ENCODE measurements around the gene NEK1. TPM values are rescaled to one million over a fixed set of nuclear protein-coding genes. Genes with fewer than 3 reads are reported as not detected.

Gene NEK1
- total and polyA plus RNA-seq, 2 experiments from 2014 or later: 9.3 to 19.5 TPM

DNA sequence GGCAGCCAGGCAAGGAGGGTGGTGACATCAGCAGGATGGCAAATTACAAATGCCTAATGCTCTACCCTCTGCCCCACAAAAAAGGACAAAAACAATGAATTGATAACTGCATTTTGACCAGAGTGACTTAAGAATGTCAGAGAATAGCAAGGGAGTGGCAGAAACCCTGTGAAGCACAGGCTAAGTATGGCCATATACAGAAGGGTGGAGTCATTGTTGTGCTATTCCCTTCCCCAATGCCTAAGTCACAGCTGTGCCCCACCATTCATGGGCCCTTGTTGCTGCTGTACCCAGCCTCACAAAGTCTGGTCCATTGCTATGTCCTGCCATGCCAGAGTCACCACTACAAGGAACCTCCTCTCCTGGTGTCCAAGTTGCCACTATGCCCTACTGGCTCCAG is 123.1 kb downstream of the NEK1 start:
- Histone ChIP-seq H3K4me2 (no peak overlapping the region), H3K4me3 (no peak overlapping the region), H3K27ac (ENCODE audit: low read depth) (no peak overlapping the region), H3K27me3 (ENCODE audit: insufficient read depth) (no peaks in the 10 kb centered on the region), H3K79me2 (replicated peaks; ENCODE audit: insufficient read depth) (no peaks in the 10 kb centered on the region), H3K9me2 (ENCODE audit: insufficient read depth) (no peaks in the 10 kb centered on the region), H2AFZ (no peak overlapping the region), H3F3A (replicated peaks; ENCODE audit: low read depth) (no peaks in the 10 kb centered on the region), H3K4me1 (ENCODE audit: insufficient read depth) (no peaks in the 10 kb centered on the region), H3K36me3 (ENCODE audit: insufficient read depth) (no peaks in the 10 kb centered on the region), H4K20me1 (replicated peaks; ENCODE audit: insufficient read depth) (no peaks in the 10 kb centered on the region)
- H3K27me3 Mint-ChIP-seq (ENCODE audit: insufficient read depth, low read depth, poor library complexity): no peaks in the 10 kb centered on the region
- H3K4me3 Mint-ChIP-seq: no peak overlapping the region
- ATAC-seq (no peak), DNase-seq (ENCODE audit: low spot score) (no peak)
- no peaks in the 10 kb centered on the region for H3K4me1 Mint-ChIP-seq
- no peak for TF ChIP-seq EZH2 (IDR thresholded peaks at IDR 0.05; ENCODE audit: low read depth, unreplicated experiment)
- no peak for TF ChIP-seq JUNB (IDR thresholded peaks at IDR 0.05; ENCODE audit: unreplicated experiment)
- no peak for TF ChIP-seq POLR2AphosphoS5 (IDR thresholded peaks at IDR 0.05; ENCODE audit: low read depth)
- TF ChIP-seq CREB1 (CRISPR knock-in tag; IDR thresholded peaks at IDR 0.05; ENCODE audit: low read depth): no peak
- H3K27ac Mint-ChIP-seq: no peak overlapping the region
- H3K36me3 Mint-ChIP-seq (ENCODE audit: low read depth): peaks cover 24% of the 10 kb centered on the region
- peaks cover 6% of the 10 kb centered on the region; the same call in 2 of the 3 replicates for H3K9me3 Mint-ChIP-seq

DNA sequence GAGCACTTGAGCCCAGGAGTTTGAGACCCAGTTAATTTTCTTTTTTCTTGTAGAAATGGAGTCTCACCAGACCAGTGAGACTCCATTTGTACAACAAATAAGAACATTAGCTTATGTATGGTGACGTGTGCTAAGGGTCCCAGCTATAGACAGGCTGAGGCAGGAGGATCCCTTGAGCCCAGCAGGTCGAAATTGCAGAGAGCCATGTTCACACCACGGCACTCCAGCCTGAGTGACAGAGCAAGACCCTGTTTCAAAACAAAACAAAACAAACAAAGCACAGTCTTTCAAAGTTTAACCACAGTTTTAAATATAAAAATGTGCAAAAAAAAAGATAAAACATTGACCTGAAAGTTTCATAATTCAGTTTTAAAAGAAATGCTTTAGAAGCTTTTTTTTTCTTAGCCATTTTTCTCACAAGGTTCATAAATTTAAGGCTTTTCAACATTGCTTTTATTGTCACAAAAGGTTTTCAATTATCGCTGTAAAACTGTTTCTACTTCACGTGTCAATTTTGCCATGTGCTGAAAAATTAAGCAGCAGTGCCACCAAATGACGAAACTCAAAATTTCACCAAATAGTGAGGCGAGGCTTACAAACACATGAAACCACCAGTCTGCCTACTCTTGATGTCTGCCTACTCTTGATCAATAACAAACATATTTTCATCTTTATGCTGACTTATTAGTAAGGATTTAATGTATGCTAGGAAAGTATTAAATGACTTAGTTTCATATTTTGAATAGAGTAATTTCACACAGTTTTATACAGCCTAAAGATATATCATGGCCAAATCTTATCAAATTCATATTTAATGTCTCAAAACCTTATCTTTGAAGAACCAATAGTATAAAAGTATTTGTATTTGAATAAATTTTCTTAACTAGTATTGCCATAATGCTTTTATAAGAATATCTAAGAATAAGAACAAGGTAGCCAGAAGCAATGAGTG is 126.3 kb downstream of the NEK1 start:
- Histone ChIP-seq H4K20me1 (replicated peaks; ENCODE audit: insufficient read depth) (no peaks in the 10 kb centered on the region), H3K27me3 (ENCODE audit: insufficient read depth) (no peaks in the 10 kb centered on the region), H3K36me3 (ENCODE audit: insufficient read depth) (no peaks in the 10 kb centered on the region), H3K9me2 (ENCODE audit: insufficient read depth) (no peaks in the 10 kb centered on the region), H3K4me1 (ENCODE audit: insufficient read depth) (no peaks in the 10 kb centered on the region), H3K4me2 (no peak overlapping the region), H3F3A (replicated peaks; ENCODE audit: low read depth) (no peaks in the 10 kb centered on the region), H3K79me2 (replicated peaks; ENCODE audit: insufficient read depth) (no peaks in the 10 kb centered on the region), H3K4me3 (no peak overlapping the region), H3K27ac (ENCODE audit: low read depth) (no peak overlapping the region), H2AFZ (no peak overlapping the region)
- H3K27me3 Mint-ChIP-seq (ENCODE audit: insufficient read depth, low read depth, poor library complexity): no peaks in the 10 kb centered on the region
- H3K27ac Mint-ChIP-seq: no peak overlapping the region
- no peaks in the 10 kb centered on the region for H3K4me1 Mint-ChIP-seq
- H3K9me3 Mint-ChIP-seq: peaks cover 6% of the 10 kb centered on the region; the same call in 2 of the 3 replicates
- H3K36me3 Mint-ChIP-seq (ENCODE audit: low read depth): peaks cover 19% of the 10 kb centered on the region
- no peak overlapping the region for H3K4me3 Mint-ChIP-seq
- DNase-seq (ENCODE audit: low spot score): peak; percentile 66
- ATAC-seq: peak; percentile 62
- TF ChIP-seq ZNF331 (CRISPR knock-in tag; IDR thresholded peaks at IDR 0.05; ENCODE audit: low read depth) (no peak), NANOG (IDR thresholded peaks at IDR 0.05; ENCODE audit: borderline replicate concordance) (no peak)
- TF ChIP-seq, protein P1, sequence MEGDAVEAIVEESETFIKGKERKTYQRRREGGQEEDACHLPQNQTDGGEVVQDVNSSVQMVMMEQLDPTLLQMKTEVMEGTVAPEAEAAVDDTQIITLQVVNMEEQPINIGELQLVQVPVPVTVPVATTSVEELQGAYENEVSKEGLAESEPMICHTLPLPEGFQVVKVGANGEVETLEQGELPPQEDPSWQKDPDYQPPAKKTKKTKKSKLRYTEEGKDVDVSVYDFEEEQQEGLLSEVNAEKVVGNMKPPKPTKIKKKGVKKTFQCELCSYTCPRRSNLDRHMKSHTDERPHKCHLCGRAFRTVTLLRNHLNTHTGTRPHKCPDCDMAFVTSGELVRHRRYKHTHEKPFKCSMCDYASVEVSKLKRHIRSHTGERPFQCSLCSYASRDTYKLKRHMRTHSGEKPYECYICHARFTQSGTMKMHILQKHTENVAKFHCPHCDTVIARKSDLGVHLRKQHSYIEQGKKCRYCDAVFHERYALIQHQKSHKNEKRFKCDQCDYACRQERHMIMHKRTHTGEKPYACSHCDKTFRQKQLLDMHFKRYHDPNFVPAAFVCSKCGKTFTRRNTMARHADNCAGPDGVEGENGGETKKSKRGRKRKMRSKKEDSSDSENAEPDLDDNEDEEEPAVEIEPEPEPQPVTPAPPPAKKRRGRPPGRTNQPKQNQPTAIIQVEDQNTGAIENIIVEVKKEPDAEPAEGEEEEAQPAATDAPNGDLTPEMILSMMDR (conservative IDR thresholded peaks at IDR 0.05; ENCODE audit: low read depth in 2 of 2): peak; percentile 62 to 81

DNA sequence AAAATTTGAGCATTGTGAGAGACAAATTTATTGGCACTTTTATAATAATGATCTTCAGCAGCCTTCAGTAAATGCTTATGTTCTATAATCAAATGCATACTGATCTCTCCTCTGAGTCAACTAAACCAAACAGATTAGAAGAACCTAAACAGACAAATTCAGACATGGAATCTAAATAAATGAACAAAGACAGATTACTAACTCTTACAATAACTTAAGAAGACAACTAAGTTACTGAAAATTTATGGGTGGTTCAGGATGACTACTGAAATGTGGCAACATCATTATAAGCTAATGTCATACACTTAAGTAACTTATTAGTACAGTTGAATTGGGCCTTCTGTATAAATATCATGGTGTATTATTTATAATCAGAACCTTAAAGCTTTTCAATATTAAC is 127.3 kb downstream of the NEK1 start:
- Mint-ChIP-seq H3K9me3 (peaks cover under 1% of the 10 kb centered on the region; the same call in 2 of the 3 replicates), H3K4me1 (no peaks in the 10 kb centered on the region), H3K27ac (no peak overlapping the region), H3K36me3 (ENCODE audit: low read depth) (peaks cover 15% of the 10 kb centered on the region), H3K4me3 (no peak overlapping the region), H3K27me3 (ENCODE audit: insufficient read depth, low read depth, poor library complexity) (no peaks in the 10 kb centered on the region)
- H3F3A ChIP-seq (replicated peaks; ENCODE audit: low read depth): no peaks in the 10 kb centered on the region
- H3K36me3 ChIP-seq (ENCODE audit: insufficient read depth): no peaks in the 10 kb centered on the region
- no peaks in the 10 kb centered on the region for H3K9me2 ChIP-seq (ENCODE audit: insufficient read depth)
- H3K79me2 ChIP-seq (replicated peaks; ENCODE audit: insufficient read depth): no peaks in the 10 kb centered on the region
- H3K4me2 ChIP-seq: no peak overlapping the region
- H3K4me1 ChIP-seq (ENCODE audit: insufficient read depth): no peaks in the 10 kb centered on the region
- H2AFZ ChIP-seq: no peak overlapping the region
- H3K27ac ChIP-seq (ENCODE audit: low read depth): no peak overlapping the region
- ATAC-seq: no peak
- no peaks in the 10 kb centered on the region for H3K27me3 ChIP-seq (ENCODE audit: insufficient read depth)
- no peaks in the 10 kb centered on the region for H4K20me1 ChIP-seq (replicated peaks; ENCODE audit: insufficient read depth)
- DNase-seq (ENCODE audit: low spot score): no peak
- H3K4me3 ChIP-seq: no peak overlapping the region
- TF ChIP-seq, protein P2, sequence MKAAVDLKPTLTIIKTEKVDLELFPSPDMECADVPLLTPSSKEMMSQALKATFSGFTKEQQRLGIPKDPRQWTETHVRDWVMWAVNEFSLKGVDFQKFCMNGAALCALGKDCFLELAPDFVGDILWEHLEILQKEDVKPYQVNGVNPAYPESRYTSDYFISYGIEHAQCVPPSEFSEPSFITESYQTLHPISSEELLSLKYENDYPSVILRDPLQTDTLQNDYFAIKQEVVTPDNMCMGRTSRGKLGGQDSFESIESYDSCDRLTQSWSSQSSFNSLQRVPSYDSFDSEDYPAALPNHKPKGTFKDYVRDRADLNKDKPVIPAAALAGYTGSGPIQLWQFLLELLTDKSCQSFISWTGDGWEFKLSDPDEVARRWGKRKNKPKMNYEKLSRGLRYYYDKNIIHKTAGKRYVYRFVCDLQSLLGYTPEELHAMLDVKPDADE (IDR thresholded peaks at IDR 0.05): no peak
- no peak for TF ChIP-seq POLR2AphosphoS5 (IDR thresholded peaks at IDR 0.05; ENCODE audit: low read depth)
- TF ChIP-seq EZH2 (IDR thresholded peaks at IDR 0.05; ENCODE audit: low read depth, unreplicated experiment): no peak
